ENCODE measurements around the gene TAPT1.
A peak's percentile ranks its signal among the peaks of the same experiment; 100 is the strongest.

The TAPT1 gene

DNA sequence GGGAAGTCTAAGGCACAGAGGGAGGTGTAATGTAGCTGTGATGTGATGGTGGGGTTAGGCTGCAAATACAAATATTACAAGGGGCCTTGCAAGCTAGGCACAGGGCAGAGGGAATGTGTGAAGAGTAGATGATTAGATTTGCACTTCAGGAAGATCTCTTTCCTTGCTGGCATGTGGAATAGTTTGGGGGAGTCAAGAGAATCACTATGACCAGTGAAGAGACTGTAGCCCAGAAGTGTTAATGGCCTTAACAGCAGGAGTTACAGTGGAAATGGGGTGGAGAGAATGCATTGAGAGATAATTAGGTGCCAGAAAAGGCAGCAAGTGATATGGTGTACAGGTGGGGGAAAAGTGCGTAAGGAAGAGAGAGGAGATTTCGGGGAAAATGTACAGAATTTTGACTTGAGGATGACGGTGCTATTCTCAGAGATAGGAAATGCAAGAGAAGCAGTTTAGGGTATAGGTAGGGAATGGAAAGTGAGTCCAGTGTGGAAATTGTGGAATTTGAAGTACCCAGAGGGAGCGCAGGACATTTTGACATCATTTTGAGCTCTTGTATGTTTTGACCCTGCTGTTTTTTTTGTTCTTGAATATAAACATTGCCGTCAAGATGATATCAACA, 10.2 kb upstream of the TAPT1 start:
- DNase-seq (ENCODE audit: insufficient read length, low spot score): no peak
- no peak for FAIRE-seq
- TF ChIP-seq PAX5 (IDR thresholded peaks at IDR 0.05; ENCODE audit: insufficient read depth, low read length, severe bottlenecking) (no peak), POLR2AphosphoS5 (IDR thresholded peaks at IDR 0.05; ENCODE audit: low read depth, low read length) (no peak), SPI1 (IDR thresholded peaks at IDR 0.05; ENCODE audit: low read depth, low read length) (no peak), POU2F2 (IDR thresholded peaks at IDR 0.05; ENCODE audit: low read depth, low read length) (no peak), TAF1 (IDR thresholded peaks at IDR 0.05; ENCODE audit: low read depth, low read length) (no peak), POLR2A (IDR thresholded peaks at IDR 0.05; ENCODE audit: low read depth, low read length) (no peak)

GRCh38 chr4:16235209-16235608, 8.9 kb upstream of the TAPT1 start:
- TF ChIP-seq SPI1 (IDR thresholded peaks at IDR 0.05; ENCODE audit: low read depth, low read length) (no peak), PAX5 (IDR thresholded peaks at IDR 0.05; ENCODE audit: insufficient read depth, low read length, severe bottlenecking) (no peak), POLR2AphosphoS5 (IDR thresholded peaks at IDR 0.05; ENCODE audit: low read depth, low read length) (no peak), TAF1 (IDR thresholded peaks at IDR 0.05; ENCODE audit: low read depth, low read length) (no peak), POU2F2 (IDR thresholded peaks at IDR 0.05; ENCODE audit: low read depth, low read length) (no peak), POLR2A (IDR thresholded peaks at IDR 0.05; ENCODE audit: low read depth, low read length) (no peak)
- FAIRE-seq (no peak), DNase-seq (ENCODE audit: insufficient read length, low spot score) (no peak)

- TF ChIP-seq POLR2AphosphoS5 (IDR thresholded peaks at IDR 0.05; ENCODE audit: low read depth, low read length) (no peak), PAX5 (IDR thresholded peaks at IDR 0.05; ENCODE audit: insufficient read depth, low read length, severe bottlenecking) (no peak), TAF1 (IDR thresholded peaks at IDR 0.05; ENCODE audit: low read depth, low read length) (no peak), POLR2A (IDR thresholded peaks at IDR 0.05; ENCODE audit: low read depth, low read length) (no peak), SPI1 (IDR thresholded peaks at IDR 0.05; ENCODE audit: low read depth, low read length) (no peak), POU2F2 (IDR thresholded peaks at IDR 0.05; ENCODE audit: low read depth, low read length) (no peak)
- DNase-seq (ENCODE audit: insufficient read length, low spot score) (no peak), FAIRE-seq (no peak)
Measured at GRCh38 chr4:16233569-16234177, 7.4 kb upstream of the TAPT1 start.

DNA sequence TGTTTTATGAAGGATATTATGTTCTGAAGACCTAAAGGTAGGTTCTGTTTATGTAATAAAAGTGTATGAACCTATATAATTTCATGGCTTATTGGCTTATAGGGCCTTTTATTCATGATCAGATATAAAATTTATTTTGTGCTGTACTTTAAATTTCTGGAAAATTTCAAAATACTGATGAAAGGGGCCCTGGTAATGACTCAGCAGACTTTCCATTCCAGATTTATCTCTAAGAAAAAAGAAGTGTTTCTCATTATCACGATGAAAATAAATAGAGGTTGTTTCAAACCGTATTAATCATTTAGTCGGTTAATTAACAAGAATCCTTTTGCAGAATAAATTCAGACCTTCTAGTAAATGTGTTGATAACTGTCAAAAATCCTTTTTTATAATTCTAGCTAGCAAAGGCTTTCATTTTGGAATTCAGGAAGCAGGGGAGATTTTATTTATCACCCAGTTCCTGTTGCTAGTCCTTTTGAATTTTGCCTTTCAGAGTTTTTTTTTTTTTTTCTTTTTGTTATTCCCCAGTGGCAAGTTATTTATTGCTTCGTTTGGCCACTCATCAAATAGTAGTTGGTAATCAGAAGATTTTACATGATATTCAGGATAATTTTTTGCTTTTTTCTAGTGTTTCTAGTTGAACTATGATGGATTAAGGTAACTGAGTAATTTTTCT, 5.4 kb upstream of the TAPT1 start:
- DNase-seq (ENCODE audit: insufficient read length, low spot score) (no peak), FAIRE-seq (no peak)
- no peak for TF ChIP-seq TAF1 (IDR thresholded peaks at IDR 0.05; ENCODE audit: low read depth, low read length)
- no peak for TF ChIP-seq POLR2AphosphoS5 (IDR thresholded peaks at IDR 0.05; ENCODE audit: low read depth, low read length)
- no peak for TF ChIP-seq POLR2A (IDR thresholded peaks at IDR 0.05; ENCODE audit: low read depth, low read length)
- no peak for TF ChIP-seq SPI1 (IDR thresholded peaks at IDR 0.05; ENCODE audit: low read depth, low read length)
- no peak for TF ChIP-seq POU2F2 (IDR thresholded peaks at IDR 0.05; ENCODE audit: low read depth, low read length)
- no peak for TF ChIP-seq PAX5 (IDR thresholded peaks at IDR 0.05; ENCODE audit: insufficient read depth, low read length, severe bottlenecking)

GRCh38 chr4:16230308-16230707, 4.0 kb upstream of the TAPT1 start:
- DNase-seq (ENCODE audit: insufficient read length, low spot score) (no peak), FAIRE-seq (peak; percentile 47)
- TF ChIP-seq POLR2AphosphoS5 (IDR thresholded peaks at IDR 0.05; ENCODE audit: low read depth, low read length) (no peak), POU2F2 (IDR thresholded peaks at IDR 0.05; ENCODE audit: low read depth, low read length) (no peak), TAF1 (IDR thresholded peaks at IDR 0.05; ENCODE audit: low read depth, low read length) (no peak), PAX5 (IDR thresholded peaks at IDR 0.05; ENCODE audit: insufficient read depth, low read length, severe bottlenecking) (no peak), SPI1 (IDR thresholded peaks at IDR 0.05; ENCODE audit: low read depth, low read length) (no peak), POLR2A (IDR thresholded peaks at IDR 0.05; ENCODE audit: low read depth, low read length) (no peak)

DNA sequence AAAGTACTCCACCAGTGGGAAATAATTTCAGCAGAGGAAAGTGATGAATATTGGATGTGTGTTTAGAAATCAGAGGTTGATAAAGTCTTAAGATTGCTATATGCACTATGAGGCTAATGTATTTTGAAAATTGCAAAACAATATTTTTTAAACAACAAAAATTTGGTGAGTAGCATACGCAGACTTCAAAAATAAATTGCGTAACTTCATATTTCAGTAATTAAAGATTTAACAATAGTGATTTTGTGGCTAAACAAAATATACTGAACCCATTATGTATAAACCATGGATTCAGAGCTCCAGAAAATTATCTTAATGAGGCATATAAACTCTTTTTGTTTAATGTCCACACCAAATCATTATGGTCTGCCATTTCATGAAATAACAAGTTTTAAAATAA, 3.3 kb upstream of the TAPT1 start:
- TF ChIP-seq SPI1 (IDR thresholded peaks at IDR 0.05; ENCODE audit: low read depth, low read length): no peak
- TF ChIP-seq POLR2AphosphoS5 (IDR thresholded peaks at IDR 0.05; ENCODE audit: low read depth, low read length): no peak
- no peak for TF ChIP-seq TAF1 (IDR thresholded peaks at IDR 0.05; ENCODE audit: low read depth, low read length)
- TF ChIP-seq POLR2A (IDR thresholded peaks at IDR 0.05; ENCODE audit: low read depth, low read length): no peak
- no peak for TF ChIP-seq PAX5 (IDR thresholded peaks at IDR 0.05; ENCODE audit: insufficient read depth, low read length, severe bottlenecking)
- no peak for TF ChIP-seq POU2F2 (IDR thresholded peaks at IDR 0.05; ENCODE audit: low read depth, low read length)
- DNase-seq (ENCODE audit: insufficient read length, low spot score): no peak
- no peak for FAIRE-seq

GRCh38 chr4:16227462-16227868, 1.2 kb upstream of the TAPT1 start:
- DNase-seq (ENCODE audit: insufficient read length, low spot score) (no peak), FAIRE-seq (peak; percentile 65)
- no peak for TF ChIP-seq POLR2AphosphoS5 (IDR thresholded peaks at IDR 0.05; ENCODE audit: low read depth, low read length)
- TF ChIP-seq POLR2A (IDR thresholded peaks at IDR 0.05; ENCODE audit: low read depth, low read length): no peak
- TF ChIP-seq TAF1 (IDR thresholded peaks at IDR 0.05; ENCODE audit: low read depth, low read length): no peak
- no peak for TF ChIP-seq POU2F2 (IDR thresholded peaks at IDR 0.05; ENCODE audit: low read depth, low read length)
- no peak for TF ChIP-seq PAX5 (IDR thresholded peaks at IDR 0.05; ENCODE audit: insufficient read depth, low read length, severe bottlenecking)
- TF ChIP-seq SPI1 (IDR thresholded peaks at IDR 0.05; ENCODE audit: low read depth, low read length): no peak

GRCh38 chr4:16226816-16227461, 668 bp upstream of the TAPT1 start:
- TF ChIP-seq PAX5 (IDR thresholded peaks at IDR 0.05; ENCODE audit: insufficient read depth, low read length, severe bottlenecking) (no peak), POLR2A (IDR thresholded peaks at IDR 0.05; ENCODE audit: low read depth, low read length) (no peak; the same call in 1 of the 2 replicates), TAF1 (IDR thresholded peaks at IDR 0.05; ENCODE audit: low read depth, low read length) (no peak), SPI1 (IDR thresholded peaks at IDR 0.05; ENCODE audit: low read depth, low read length) (no peak), POLR2AphosphoS5 (IDR thresholded peaks at IDR 0.05; ENCODE audit: low read depth, low read length) (no peak), POU2F2 (IDR thresholded peaks at IDR 0.05; ENCODE audit: low read depth, low read length) (no peak)
- FAIRE-seq (peak; percentile 71), DNase-seq (ENCODE audit: insufficient read length, low spot score) (peak; percentile 23)

Data from GM12891 (cell line).